Calu3 (cell line): ENCODE data around the gene PELO. TPM values are rescaled to one million over a fixed set of nuclear protein-coding genes. Genes with fewer than 3 reads are reported as not detected.

Experiments
- BruUV-seq: library from RNA; stranded (reverse); fragments of 400-500 nt; replicated peaks from 2 replicates; lab custom pipeline; 2021; lab: Mats Ljungman, UMichigan
- CTCF ChIA-PET: fragments of 300-600 bp; sonication (Branson Sonifier 250); formaldehyde crosslinking; loops from one replicate; lab custom pipeline; 2022; ENCODE audit warnings: antibody characterized with exemption; lab: Charles Lee
- DNase-seq: peaks from one replicate; pipeline ENCODE4 v3.0.0; 2022
- H3K27ac Mint-ChIP-seq: one replicate; pipeline ENCODE4 v1.8.0; 2022; ENCODE audit warnings: mixed read lengths; ENCODE audit not compliant: unreplicated experiment
- H3K27me3 Mint-ChIP-seq: one replicate; pipeline ENCODE4 v1.8.0; 2022; ENCODE audit warnings: mixed read lengths; ENCODE audit not compliant: unreplicated experiment
- H3K36me3 Mint-ChIP-seq: one replicate; pipeline ENCODE4 v1.8.0; 2022; ENCODE audit warnings: mild to moderate bottlenecking, moderate library complexity, mixed read lengths; ENCODE audit not compliant: insufficient read depth, unreplicated experiment
- H3K4me1 Mint-ChIP-seq: one replicate; pipeline ENCODE4 v1.8.0; 2022; ENCODE audit warnings: mild to moderate bottlenecking, low read depth, mixed read lengths; ENCODE audit not compliant: unreplicated experiment
- H3K4me3 Mint-ChIP-seq: one replicate; pipeline ENCODE4 v1.8.0; 2022; ENCODE audit warnings: mild to moderate bottlenecking, low read depth, moderate library complexity, mixed read lengths; ENCODE audit not compliant: unreplicated experiment
- H3K9me3 Mint-ChIP-seq: one replicate; pipeline ENCODE4 v1.8.0; 2022; ENCODE audit warnings: low read depth, mixed read lengths; ENCODE audit not compliant: unreplicated experiment
- intact Hi-C: fragments of 100-400 bp; cut with micrococcal nuclease; formaldehyde crosslinking; loops from one replicate; pipeline ENCODE4 v1.10.0; 2022; ENCODE audit not compliant: unreplicated experiment
- total RNA-seq: library from RNA; stranded (reverse); gene quantifications from 2 replicates; pipeline ENCODE4 v1.2.3, GENCODE V29; 2022
- TF ChIP-seq, protein P1 (sequence below): fragments of 200-600 bp; IDR thresholded peaks from one replicate; pipeline ENCODE4 v1.8.0; 2022; ENCODE audit warnings: antibody characterized with exemption; ENCODE audit not compliant: unreplicated experiment

Gene PELO
- total RNA-seq, 1 experiment from 2014 or later = 24.6 TPM

DNA sequence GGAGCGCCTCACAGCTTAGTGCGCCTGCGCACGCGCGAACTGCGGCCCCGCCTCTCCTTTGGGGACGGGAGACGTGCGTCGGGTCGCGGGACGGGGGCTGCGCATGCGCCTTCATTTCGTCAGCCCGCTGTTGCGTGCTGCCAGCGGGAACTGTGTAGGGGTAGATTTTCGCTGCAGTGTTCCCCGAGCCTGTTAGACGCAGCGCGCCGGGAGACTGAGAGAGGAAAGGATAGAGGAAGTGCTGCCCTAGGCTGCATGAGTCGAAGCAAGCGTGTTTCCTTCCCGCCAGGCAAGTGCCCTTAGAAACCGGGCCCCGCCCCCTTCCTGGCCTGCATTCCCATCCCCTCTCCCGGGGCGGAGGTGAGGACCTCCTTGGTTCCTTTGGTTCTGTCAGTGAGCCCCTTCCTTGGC is 12.3 kb downstream of the PELO start:
- Mint-ChIP-seq H3K36me3 (peaks cover 55% of the 10 kb centered on the region), H3K27ac (peak overlapping the region; percentile 71), H3K9me3 (no peaks in the 10 kb centered on the region), H3K27me3 (no peaks in the 10 kb centered on the region), H3K4me3 (peak overlapping the region; percentile 77), H3K4me1 (peaks cover 34% of the 10 kb centered on the region)
- TF ChIP-seq, protein P1, sequence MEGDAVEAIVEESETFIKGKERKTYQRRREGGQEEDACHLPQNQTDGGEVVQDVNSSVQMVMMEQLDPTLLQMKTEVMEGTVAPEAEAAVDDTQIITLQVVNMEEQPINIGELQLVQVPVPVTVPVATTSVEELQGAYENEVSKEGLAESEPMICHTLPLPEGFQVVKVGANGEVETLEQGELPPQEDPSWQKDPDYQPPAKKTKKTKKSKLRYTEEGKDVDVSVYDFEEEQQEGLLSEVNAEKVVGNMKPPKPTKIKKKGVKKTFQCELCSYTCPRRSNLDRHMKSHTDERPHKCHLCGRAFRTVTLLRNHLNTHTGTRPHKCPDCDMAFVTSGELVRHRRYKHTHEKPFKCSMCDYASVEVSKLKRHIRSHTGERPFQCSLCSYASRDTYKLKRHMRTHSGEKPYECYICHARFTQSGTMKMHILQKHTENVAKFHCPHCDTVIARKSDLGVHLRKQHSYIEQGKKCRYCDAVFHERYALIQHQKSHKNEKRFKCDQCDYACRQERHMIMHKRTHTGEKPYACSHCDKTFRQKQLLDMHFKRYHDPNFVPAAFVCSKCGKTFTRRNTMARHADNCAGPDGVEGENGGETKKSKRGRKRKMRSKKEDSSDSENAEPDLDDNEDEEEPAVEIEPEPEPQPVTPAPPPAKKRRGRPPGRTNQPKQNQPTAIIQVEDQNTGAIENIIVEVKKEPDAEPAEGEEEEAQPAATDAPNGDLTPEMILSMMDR = no peak
- CTCF ChIA-PET = interaction anchor here (0.5 to 1.6 kb wide), 8 partner anchors 8 to 115 kb away, joined by 3 to 9 read pairs (median 4); partner anchors contain the start of genes ITGA1 and PELO
- peak; percentile 95 for DNase-seq
- no TSS peak for BruUV-seq
- intact Hi-C loops = loop anchor here (2.0 kb wide), 1 partner anchor 115 kb away; no protein-coding TSS in a partner anchor

DNA sequence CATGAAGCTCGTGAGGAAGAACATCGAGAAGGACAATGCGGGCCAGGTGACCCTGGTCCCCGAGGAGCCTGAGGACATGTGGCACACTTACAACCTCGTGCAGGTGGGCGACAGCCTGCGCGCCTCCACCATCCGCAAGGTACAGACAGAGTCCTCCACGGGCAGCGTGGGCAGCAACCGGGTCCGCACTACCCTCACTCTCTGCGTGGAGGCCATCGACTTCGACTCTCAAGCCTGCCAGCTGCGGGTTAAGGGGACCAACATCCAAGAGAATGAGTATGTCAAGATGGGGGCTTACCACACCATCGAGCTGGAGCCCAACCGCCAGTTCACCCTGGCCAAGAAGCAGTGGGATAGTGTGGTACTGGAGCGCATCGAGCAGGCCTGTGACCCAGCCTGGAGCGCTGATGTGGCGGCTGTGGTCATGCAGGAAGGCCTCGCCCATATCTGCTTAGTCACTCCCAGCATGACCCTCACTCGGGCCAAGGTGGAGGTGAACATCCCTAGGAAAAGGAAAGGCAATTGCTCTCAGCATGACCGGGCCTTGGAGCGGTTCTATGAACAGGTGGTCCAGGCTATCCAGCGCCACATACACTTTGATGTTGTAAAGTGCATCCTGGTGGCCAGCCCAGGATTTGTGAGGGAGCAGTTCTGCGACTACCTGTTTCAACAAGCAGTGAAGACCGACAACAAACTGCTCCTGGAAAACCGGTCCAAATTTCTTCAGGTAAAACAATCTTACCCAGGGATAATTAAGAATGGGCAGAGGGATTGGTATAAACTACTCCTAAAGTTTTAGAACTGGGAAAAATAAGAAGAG is 12.9 kb downstream of the PELO start:
- CTCF ChIA-PET = interaction anchor here (0.5 to 1.6 kb wide), 6 partner anchors 9 to 115 kb away, joined by 3 to 8 read pairs (median 4); partner anchors contain the start of genes ITGA1 and PELO
- Mint-ChIP-seq H3K4me3 (peak overlapping the region; percentile 77), H3K27me3 (no peaks in the 10 kb centered on the region), H3K27ac (peak overlapping the region; percentile 71), H3K9me3 (no peaks in the 10 kb centered on the region), H3K4me1 (peaks cover 40% of the 10 kb centered on the region), H3K36me3 (peaks cover 60% of the 10 kb centered on the region)
- TF ChIP-seq, protein P1 = no peak
- TSS peak; percentile 44 for BruUV-seq
- peak; percentile 64 for DNase-seq
- intact Hi-C loops = loop anchor here (2.0 kb wide), 1 partner anchor 114 kb away; no protein-coding TSS in a partner anchor

DNA sequence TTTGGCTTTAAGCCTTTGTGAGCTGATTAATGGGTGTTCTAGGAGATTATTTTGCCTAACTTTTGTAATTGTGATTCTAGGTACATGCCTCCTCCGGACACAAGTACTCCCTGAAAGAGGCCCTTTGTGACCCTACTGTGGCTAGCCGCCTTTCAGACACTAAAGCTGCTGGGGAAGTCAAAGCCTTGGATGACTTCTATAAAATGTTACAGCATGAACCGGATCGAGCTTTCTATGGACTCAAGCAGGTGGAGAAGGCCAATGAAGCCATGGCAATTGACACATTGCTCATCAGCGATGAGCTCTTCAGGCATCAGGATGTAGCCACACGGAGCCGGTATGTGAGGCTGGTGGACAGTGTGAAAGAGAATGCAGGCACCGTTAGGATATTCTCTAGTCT is 13.6 kb downstream of the PELO start:
- no peak for DNase-seq
- peaks cover 60% of the 10 kb centered on the region for H3K36me3 Mint-ChIP-seq
- H3K4me3 Mint-ChIP-seq = peak overlapping the region; percentile 77
- CTCF ChIA-PET = interaction anchor here (0.6 to 0.7 kb wide), 2 partner anchors 101 to 184 kb away, joined by 3 to 7 read pairs; no protein-coding TSS in a partner anchor
- BruUV-seq = TSS peak; percentile 62
- intact Hi-C loops = loop anchor here (2.0 kb wide), 1 partner anchor 113 kb away; no protein-coding TSS in a partner anchor
- H3K27me3 Mint-ChIP-seq = no peaks in the 10 kb centered on the region
- TF ChIP-seq, protein P1 = no peak
- H3K9me3 Mint-ChIP-seq = no peaks in the 10 kb centered on the region
- peaks cover 45% of the 10 kb centered on the region for H3K4me1 Mint-ChIP-seq
- peak overlapping the region; percentile 71 for H3K27ac Mint-ChIP-seq

DNA sequence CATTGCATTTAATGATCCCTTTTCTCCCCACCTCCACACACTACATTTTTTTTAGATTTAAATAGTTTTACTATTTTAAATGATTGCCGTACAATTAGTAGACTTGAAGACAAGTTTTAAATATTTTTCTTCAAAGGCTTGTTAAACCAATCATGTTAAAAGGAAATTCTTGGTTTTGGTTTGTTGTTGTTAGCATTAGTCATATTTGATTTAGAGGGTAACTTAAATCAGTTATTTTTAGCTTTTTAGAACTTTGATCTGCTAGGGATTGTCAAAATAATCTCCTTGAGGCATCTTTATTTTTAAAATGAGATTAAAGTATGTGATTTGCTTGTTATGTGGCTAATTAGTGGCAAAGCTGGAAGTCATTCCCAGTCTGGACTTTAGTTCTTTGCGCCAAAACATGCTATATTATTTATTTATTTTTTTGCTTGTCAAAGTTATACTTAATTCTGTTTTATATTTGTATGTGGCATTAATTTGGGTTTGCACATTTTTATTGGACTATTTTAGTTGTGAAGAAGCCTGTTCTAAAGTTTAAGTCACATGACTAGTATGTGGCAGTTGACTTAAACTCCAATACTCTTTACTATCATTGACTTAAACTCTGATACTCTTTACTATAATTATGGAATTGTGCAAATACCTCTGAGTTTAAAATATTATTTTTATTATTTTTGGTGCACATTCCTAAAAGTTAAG is 14.7 kb downstream of the PELO start:
- intact Hi-C loops = no loop called here

More for the DNA sequence above, 14.7 kb downstream of the PELO start:
- no peak for DNase-seq
- Mint-ChIP-seq H3K4me1 (peaks cover 44% of the 10 kb centered on the region), H3K9me3 (no peaks in the 10 kb centered on the region), H3K27ac (no peak overlapping the region), H3K36me3 (peaks cover 60% of the 10 kb centered on the region), H3K27me3 (no peaks in the 10 kb centered on the region), H3K4me3 (peak overlapping the region; percentile 77)
- CTCF ChIA-PET = no interaction called here
- TF ChIP-seq, protein P1 = no peak
- no TSS peak for BruUV-seq
